HCEC 1CT (cell line): ENCODE results near the gene CAPN10.

Experiments used
- DNase-seq: peaks from one replicate; pipeline ENCODE4 v3.0.0-alpha.2; 2017

Gene CAPN10

GRCh38 chr2:240626531-240627300, 40.2 kb downstream of the CAPN10 start:
- no peak for DNase-seq

- DNase-seq = no peak
Observed at GRCh38 chr2:240627736-240628506, 41.4 kb downstream of the CAPN10 start.

- DNase-seq = no peak
Observed at GRCh38 chr2:240628507-240628807, 41.9 kb downstream of the CAPN10 start.

GRCh38 chr2:240628808-240629618, 42.5 kb downstream of the CAPN10 start:
- no peak for DNase-seq

- DNase-seq = no peak
Observed at GRCh38 chr2:240629619-240629967, 43.1 kb downstream of the CAPN10 start.

GRCh38 chr2:240629968-240630770, 43.6 kb downstream of the CAPN10 start:
- DNase-seq = no peak

DNA sequence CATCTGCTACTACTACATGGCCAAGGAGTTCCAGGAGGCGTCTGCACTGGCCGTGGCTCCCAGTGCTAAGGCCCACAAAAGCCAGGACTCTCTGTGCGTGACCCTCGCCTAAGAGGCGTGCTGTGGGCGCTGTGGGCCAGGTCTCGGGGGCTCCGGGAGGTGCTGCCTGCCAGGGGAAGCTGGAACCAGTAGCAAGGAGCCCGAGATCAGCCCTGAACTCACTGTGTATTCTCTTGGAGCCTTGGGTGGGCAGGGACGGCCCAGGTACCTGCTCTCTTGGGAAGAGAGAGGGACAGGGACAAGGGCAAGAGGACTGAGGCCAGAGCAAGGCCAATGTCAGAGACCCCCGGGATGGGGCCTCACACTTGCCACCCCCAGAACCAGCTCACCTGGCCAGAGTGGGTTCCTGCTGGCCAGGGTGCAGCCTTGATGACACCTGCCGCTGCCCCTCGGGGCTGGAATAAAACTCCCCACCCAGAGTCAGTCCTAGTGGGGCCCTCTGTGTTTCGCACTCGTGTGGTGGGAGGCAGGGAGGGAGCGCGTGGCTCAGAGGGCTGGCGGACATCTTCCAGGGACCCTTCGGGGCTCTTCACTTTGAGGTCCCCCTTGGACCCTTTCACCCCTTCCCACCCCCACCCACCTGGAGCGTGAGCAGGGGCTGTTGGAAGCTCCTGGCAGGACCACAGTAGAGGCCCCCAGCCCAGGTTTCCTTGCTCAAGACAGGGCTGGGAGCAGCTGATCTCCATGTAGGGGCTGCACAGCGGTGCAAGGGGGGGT, 44.4 kb downstream of the CAPN10 start:
- no peak for DNase-seq

- no peak for DNase-seq
Observed at GRCh38 chr2:240631548-240632305, 45.2 kb downstream of the CAPN10 start.

DNA sequence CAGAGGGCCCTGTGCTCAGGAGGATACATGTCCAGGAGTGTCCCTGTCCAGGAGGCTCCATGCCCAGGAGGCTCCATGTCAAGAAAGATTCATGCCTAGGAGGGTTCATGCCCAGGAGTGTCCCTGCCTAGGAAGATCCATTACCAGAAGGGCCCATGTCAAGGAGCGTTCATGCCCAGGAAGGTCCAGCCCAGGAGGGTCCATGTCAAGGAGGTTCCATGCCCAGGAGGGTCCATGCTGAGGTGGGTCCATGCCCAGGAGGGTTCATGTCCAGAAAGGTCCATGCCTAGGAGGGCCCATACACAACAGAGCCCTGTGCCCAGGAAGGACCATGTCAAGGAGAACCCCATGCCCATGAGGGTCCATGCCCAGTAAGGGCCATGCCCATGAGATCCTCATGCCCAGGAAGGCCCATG, 45.8 kb downstream of the CAPN10 start:
- DNase-seq = no peak

GRCh38 chr2:240635121-240635997, 48.8 kb downstream of the CAPN10 start:
- DNase-seq = no peak

GRCh38 chr2:240635998-240636547, 49.5 kb downstream of the CAPN10 start:
- DNase-seq = no peak

DNA sequence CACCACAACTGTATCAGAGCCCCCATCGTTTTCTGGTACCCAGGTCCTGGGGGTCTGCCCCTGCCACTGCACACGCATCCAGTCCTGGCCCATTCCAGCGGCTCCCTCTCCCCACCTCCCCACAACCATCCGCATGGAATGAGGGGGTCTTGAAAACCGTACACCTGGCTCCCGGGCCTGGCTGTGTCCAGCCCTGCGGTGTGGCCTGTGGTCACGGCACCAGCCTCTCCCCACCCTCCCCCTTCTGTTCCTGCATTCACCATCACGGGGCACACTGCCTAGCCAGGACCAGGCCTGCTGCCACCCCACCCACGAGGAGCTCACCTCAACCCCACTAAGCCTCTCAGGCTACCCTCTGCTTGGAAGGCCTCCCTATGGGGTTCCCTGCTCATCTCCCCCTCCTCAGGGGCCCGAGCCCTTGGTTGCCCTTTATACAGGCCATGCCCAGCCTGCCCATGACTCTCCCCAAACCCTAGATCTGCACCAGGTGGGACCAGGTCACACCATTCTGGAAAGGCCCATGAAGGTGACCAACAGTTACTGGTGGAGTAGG, 50.1 kb downstream of the CAPN10 start:
- no peak for DNase-seq

DNA sequence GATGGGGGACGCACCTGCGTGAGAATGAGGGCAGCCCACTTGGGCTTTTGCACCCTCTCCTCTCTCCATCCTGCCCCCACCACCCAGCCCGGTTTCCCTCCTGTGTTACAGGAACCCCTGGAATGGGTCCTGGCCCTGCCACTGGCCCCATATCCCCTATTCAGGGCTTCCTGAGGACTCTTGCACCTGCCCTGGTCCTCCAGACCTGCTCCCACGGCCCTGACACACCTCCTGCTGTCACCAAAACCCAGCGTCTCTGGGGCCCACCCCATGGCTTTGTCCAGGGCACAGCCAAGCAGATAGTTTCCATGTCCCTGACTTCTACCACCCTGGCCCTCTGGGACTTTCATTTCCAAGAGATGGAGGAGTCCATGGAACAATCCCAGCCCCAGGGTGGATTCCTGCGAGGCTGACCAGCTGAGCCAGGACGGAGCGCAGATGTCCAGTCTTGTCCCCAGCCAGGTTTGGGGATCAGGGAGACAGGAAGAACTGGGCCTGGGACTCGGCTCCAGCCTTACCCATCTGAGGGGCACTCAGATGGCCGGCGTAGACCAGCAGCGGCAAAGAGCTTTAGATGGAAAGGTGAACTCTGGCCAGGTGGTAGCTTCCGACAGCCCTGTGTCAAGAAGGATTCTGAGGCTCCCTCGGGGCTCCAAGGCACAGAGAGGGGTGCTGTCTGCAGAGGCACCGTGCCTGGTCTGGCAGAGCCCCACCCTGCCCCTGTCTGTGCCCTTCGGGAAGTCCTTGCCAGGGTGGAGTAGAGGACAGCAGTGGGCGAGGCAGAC, 50.8 kb downstream of the CAPN10 start:
- no peak for DNase-seq

DNA sequence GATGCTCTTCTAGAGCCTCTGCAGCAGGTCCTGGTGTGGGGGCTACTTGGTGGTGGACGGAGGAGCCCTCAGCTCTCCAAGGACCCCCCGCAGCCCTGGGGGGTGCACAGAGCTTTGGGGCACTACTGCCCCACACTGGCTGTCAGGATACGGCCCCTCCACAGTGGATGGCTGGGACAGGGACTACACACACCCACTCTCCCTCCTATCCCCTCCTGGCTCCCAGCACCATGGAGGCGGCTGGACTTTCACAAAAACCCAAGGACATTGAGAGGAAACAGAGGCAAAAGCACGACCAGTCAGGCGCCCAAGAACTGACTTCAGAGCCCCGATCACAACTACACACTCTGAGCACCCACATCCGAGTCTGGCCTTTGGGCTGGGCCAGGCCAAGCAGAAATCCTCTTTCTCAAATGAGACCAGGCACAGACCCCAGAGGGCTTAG, 51.4 kb downstream of the CAPN10 start:
- DNase-seq = no peak

GRCh38 chr2:240638512-240639160, 52.1 kb downstream of the CAPN10 start:
- DNase-seq = no peak

GRCh38 chr2:240639566-240639965, 53.0 kb downstream of the CAPN10 start:
- no peak for DNase-seq

DNA sequence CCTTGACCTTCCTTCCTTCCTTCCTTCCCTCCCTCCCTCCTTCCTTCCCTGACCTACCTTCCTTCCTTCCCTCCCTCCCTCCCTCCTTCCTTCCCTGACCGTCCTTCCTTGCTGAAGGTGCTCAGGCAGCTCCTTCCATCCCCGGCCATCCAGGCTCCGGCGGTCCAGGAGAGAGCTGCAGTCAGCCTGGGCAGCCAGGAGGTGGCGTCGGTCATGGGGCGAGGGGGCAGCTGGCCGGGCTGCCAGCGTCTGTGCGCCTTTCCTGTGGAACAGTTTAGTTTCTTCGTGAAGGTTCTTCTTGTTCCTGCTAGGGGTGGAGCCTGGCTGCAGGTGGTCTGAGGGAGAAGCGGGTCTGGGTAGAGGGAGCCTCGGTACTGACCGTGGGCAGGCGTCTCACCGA, 54.4 kb downstream of the CAPN10 start:
- peak; percentile 21 for DNase-seq
